HG02610 (cell line): Measurements from ENCODE around the gene PHACTR2.

Experiments used
- ATAC-seq: cut with Tn5 transposase; IDR thresholded peaks from one replicate; pipeline ENCODE4 v1.9.1; 2021; ENCODE audit warnings: mild to moderate bottlenecking, moderate library complexity; ENCODE audit not compliant: unreplicated experiment

PHACTR2 gene

GRCh38 chr6:143696664-143697000, 18.9 kb downstream of the PHACTR2 start:
- no peak for ATAC-seq

GRCh38 chr6:143697076-143697800, 19.5 kb downstream of the PHACTR2 start:
- no peak for ATAC-seq

GRCh38 chr6:143698329-143698728, 20.6 kb downstream of the PHACTR2 start:
- no peak for ATAC-seq

- ATAC-seq, result no peak
Measured at GRCh38 chr6:143698759-143699429, 21.1 kb downstream of the PHACTR2 start.

GRCh38 chr6:143699430-143699825, 21.7 kb downstream of the PHACTR2 start:
- ATAC-seq, result no peak

DNA sequence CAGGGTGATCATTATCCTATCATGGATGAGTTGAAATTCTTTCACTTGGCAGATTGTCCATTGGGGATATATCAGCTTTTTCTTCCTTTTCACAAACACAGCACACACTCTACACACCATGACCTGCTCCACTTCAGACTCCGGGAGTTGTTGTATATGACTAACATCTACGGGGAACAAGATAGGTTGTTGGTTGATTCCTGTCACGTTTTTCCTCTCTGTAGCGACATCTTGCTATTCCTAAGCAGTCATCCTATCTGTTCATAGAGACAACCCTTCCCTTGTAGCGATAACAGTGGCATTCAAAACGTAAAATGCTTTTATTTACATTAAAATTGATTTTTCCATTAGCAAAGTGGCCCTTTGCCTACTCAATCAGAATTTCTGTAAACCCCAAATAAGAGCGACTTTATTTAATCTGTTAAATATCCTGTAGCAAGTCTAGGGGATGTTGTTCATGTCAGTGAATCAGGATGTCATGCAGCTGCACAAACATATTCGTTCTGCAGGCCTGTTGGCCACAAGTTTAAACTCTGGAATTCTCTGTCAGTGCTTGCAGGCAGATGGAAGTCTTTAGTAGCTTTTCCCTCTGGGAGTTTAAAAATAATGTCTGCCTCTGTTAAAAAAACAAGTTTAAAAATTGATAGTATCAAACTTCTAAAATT, 23.1 kb downstream of the PHACTR2 start:
- no peak for ATAC-seq

DNA sequence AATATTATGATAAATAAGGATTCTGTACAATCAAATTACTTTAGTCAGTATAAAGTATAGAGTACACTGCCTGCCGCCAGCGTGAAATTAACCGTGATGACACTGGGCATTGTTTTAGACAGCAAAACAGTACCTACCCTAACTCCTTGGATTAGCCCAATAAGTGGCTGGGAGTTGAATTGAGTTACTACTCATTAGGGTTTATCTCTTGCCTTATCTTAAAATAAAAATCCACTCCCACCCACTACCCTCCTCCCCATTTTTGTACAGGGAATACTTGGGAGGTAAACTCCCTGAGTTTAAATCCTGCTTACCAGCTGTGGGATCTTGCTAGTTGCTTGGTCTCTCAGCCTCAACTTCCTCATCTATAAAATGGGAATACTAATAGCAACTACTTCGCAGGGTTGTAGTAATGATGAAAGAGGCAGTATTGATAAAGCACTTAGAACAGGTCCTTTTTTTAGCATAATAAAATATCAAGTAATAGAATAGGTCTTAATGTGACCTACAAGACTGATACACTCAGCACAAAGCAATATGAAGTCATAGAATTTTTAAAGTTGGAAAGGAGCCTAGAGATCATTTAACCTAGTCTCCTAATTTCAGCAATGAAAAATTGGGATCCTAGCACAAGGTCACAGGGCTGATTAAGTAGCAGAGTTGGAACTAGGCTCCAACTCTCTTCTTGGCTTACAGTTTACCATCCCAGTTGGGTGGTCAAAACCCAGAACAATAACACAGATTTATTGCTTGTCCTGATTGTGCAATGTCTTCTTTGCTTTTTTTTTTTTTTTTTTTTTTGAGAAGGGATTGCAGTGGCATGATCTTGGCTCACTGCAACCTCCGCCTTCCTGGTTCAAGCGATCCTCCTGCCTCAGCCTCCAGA, 23.8 kb downstream of the PHACTR2 start:
- ATAC-seq, result no peak

DNA sequence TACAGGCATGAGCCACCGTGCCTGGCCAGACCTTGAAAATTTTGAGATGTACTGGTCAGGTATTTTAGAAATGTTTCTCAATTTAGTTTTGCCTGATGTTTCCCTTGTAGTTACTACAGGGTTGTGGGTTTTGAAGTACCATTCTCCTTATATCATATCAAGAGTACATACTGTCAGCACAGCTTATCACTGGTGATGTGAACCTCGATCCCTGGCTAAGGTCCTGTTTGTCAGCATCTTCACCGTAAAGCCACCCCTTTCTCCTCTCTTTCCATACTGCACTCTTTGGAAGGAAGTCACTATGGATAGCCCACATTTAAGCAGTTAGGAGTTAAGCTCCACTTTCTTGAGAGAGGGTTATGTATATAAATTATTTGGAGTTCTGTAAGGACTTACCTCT, 27.8 kb downstream of the PHACTR2 start:
- ATAC-seq, result no peak

DNA sequence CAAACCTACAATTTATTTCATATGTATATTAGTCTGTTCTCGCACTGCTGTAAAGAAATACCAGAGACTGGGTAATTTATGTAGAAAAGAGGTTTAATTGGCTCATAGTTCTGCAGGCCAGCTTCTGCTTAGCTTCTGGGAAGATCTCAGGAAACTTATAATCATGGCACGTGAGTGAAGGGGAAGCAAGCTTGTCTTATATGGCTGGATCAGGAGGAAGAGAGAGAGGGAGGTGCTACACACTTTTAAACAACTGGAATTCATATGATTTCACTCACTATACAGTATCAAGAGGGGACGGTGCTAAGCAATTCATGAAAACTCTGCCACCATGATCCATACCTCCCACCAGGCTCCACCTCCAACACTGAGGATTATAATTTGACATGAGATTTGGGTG, 29.9 kb downstream of the PHACTR2 start:
- no peak for ATAC-seq

DNA sequence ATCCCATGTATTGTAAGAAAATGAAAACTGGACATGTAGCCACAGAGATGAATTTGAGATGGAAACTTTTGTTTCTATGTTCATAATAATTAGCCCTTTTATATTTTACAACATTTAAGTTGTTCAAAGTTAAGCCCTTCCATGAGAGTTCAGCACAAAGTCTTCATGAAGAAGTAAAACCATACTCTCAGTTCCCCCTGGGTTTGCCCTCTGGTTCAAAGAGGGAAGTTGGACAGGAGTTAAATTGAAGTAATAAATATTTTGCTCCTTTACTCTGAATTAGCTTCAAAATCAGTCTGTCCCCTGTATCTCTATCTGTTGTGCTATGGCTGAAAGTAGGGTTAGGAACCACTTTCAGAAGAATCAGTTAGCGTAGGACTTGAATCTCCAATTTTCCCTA, 31.1 kb downstream of the PHACTR2 start:
- no peak for ATAC-seq

- ATAC-seq, result no peak
Measured at GRCh38 chr6:143711714-143712113, 33.9 kb downstream of the PHACTR2 start.

- no peak for ATAC-seq
Measured at GRCh38 chr6:143718472-143718871, 40.7 kb downstream of the PHACTR2 start.

GRCh38 chr6:143721642-143722041, 43.9 kb downstream of the PHACTR2 start:
- no peak for ATAC-seq

DNA sequence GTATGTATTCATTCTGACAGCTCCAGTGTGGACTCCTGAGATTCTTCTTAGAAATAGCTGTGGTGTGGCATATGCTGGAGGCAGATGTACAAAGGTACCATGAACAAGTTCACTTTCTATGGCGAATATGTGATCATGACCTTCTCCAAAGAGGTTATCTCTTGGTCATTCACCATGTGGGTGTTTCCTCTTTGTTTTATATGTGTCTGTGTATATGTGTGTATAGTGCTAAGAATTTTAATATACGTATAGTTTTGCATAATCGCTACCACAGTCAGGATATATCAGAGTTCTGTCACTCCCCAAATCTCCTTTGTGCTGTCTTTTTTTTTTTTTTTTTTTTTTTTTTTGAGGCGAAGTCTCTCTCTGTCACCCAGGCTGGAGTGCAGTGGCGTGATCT, 47.1 kb downstream of the PHACTR2 start:
- no peak for ATAC-seq

GRCh38 chr6:143726015-143726647, 48.4 kb downstream of the PHACTR2 start:
- ATAC-seq, result no peak

DNA sequence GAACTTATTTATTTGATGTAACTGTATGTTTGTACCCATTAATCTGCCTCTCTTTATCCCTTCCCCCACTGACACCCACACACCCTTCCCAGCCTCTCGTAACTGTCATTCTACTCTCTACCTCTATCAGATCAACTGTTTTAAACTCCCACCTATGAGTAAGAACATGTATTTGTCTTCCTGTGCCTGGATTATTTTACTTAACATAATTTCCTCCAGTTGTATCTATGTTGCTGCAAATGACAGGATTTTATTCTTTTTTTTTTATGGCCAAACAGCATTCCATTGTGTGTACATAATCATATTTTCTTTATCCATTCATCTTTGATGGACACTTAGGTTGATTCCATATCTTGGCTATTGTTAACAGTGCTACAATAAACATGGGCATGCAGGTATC, 49.3 kb downstream of the PHACTR2 start:
- ATAC-seq, result no peak

DNA sequence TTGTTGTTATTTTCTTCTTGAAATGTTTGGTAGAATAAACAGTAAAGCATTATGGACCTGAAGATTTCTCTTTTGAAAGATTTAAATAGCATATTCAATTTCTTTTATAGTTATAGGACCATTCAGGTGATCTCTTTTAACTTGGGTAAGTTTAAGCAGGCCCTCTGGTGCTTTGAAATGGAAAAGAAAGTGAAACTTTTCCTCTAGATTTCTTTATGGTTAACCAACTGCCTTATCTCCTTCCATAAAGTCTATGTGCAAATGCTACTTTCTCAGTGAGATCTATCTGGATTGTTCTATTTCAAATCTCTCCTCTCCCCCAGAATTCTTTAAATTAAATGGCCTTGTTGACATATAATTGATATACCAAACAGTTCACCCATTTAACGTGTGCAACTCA, 54.0 kb downstream of the PHACTR2 start:
- ATAC-seq, result no peak

DNA sequence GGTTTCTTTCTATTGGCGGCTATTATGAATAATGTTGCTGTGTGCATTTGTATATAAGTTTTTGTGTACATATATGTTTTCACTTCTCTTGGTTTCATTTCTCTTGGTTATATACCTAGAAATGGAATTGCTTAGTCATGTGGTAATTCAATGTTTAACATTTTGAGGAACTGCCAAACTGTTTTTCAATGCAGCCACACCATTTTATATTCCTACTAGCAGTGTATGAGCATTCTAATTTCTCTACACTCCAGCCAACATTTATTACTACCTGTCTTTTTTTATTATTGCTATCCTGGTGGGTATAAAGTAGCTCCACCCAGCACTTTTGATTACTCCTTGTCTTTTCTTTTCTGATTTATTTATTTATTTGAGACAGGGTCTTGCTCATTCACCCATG, 54.8 kb downstream of the PHACTR2 start:
- ATAC-seq, result no peak

GRCh38 chr6:143733510-143733909, 55.7 kb downstream of the PHACTR2 start:
- ATAC-seq, result no peak

DNA sequence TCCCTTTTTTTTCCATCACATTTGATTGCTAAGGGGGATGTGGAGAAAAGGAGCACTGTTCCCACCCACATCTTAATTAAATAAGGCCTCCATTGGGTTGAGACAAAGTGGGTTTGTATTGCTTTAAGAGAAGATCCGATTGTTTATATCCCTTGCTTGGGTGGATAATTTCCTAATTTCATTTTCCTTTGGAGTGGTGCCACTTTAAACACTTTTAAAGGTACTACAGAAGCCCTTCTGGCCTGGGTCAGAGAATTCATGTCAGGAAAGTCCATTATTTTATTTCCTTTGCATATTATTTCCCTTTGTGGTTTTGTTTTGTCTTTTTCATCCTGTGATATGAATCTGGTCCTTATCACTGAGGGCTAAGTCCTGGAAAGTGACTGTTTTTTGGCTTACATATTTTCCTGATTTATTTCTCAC, 56.9 kb downstream of the PHACTR2 start:
- ATAC-seq, result no peak
